ENCODE data around the gene SCCPDH. TPM values are rescaled to one million over a fixed set of nuclear protein-coding genes. Genes with fewer than 3 reads are reported as not detected.

The SCCPDH gene
- total RNA-seq, 1 donor from 2014 or later: 30.8 TPM

- ATAC-seq (no peak), DNase-seq (no peak)
- intact Hi-C loops (cut with micrococcal nuclease): no loop called here
Measured at GRCh38 chr1:246776923-246777322, 52.7 kb downstream of the SCCPDH start.

- intact Hi-C loops (cut with micrococcal nuclease): no loop called here
- DNase-seq: no peak
- ATAC-seq: no peak
Measured at GRCh38 chr1:246778663-246779062, 54.5 kb downstream of the SCCPDH start.

GRCh38 chr1:246779561-246780175 is 55.5 kb downstream of the SCCPDH start:
- intact Hi-C loops (cut with micrococcal nuclease): no loop called here
- no peak for ATAC-seq
- no peak for DNase-seq

- ATAC-seq: no peak
Measured at GRCh38 chr1:246780264-246780663, 56.1 kb downstream of the SCCPDH start.

GRCh38 chr1:246781212-246781611 is 57.0 kb downstream of the SCCPDH start:
- ATAC-seq: no peak
- intact Hi-C loops (cut with micrococcal nuclease): no loop called here

More at GRCh38 chr1:246780264-246780663, 56.1 kb downstream of the SCCPDH start:
- DNase-seq: no peak
- intact Hi-C loops (cut with micrococcal nuclease): no loop called here

GRCh38 chr1:246782120-246782900 is 58.1 kb downstream of the SCCPDH start:
- peak; percentile 83 for ATAC-seq
- peak; percentile 75 for DNase-seq

More at GRCh38 chr1:246781212-246781611, 57.0 kb downstream of the SCCPDH start:
- no peak for DNase-seq

GRCh38 chr1:246784621-246785493 is 60.6 kb downstream of the SCCPDH start:
- ATAC-seq (peak; percentile 38), DNase-seq (no peak)
- intact Hi-C loops (cut with micrococcal nuclease): no loop called here

More at GRCh38 chr1:246782120-246782900, 58.1 kb downstream of the SCCPDH start:
- intact Hi-C loops (cut with micrococcal nuclease): no loop called here

- intact Hi-C loops (cut with micrococcal nuclease): no loop called here
- DNase-seq: no peak
- ATAC-seq: no peak
Measured at GRCh38 chr1:246785494-246786111, 61.4 kb downstream of the SCCPDH start.

- DNase-seq: no peak
- ATAC-seq: no peak
- intact Hi-C loops (cut with micrococcal nuclease): no loop called here
Measured at GRCh38 chr1:246786606-246787238, 62.5 kb downstream of the SCCPDH start.

- DNase-seq (no peak), ATAC-seq (no peak)
- intact Hi-C loops (cut with micrococcal nuclease): no loop called here
Measured at GRCh38 chr1:246787781-246788513, 63.7 kb downstream of the SCCPDH start.

GRCh38 chr1:246788895-246789338 is 64.7 kb downstream of the SCCPDH start:
- ATAC-seq (peak; percentile 11), DNase-seq (no peak)
- intact Hi-C loops (cut with micrococcal nuclease): no loop called here

- DNase-seq (no peak), ATAC-seq (no peak)
- intact Hi-C loops (cut with micrococcal nuclease): no loop called here
Measured at GRCh38 chr1:246789454-246790339, 65.5 kb downstream of the SCCPDH start.

- DNase-seq (no peak), ATAC-seq (no peak)
- intact Hi-C loops (cut with micrococcal nuclease): no loop called here
Measured at GRCh38 chr1:246790364-246790763, 66.2 kb downstream of the SCCPDH start.

GRCh38 chr1:246790833-246791232 is 66.6 kb downstream of the SCCPDH start:
- DNase-seq: no peak
- no peak for ATAC-seq
- intact Hi-C loops (cut with micrococcal nuclease): no loop called here

GRCh38 chr1:246791303-246791918 is 67.2 kb downstream of the SCCPDH start:
- intact Hi-C loops (cut with micrococcal nuclease): no loop called here
- ATAC-seq: no peak

GRCh38 chr1:246792603-246793002 is 68.4 kb downstream of the SCCPDH start:
- intact Hi-C loops (cut with micrococcal nuclease): no loop called here
- ATAC-seq (no peak), DNase-seq (no peak)

More at GRCh38 chr1:246791303-246791918, 67.2 kb downstream of the SCCPDH start:
- DNase-seq: no peak

Data from left ventricle myocardium superior (tissue), 1 donor.